GM12872 (cell line): ENCODE data around the gene DNTT.

ENCODE experiments used
- TF ChIP-seq, protein P1 (sequence below): IDR thresholded peaks from 3 replicates; pipeline ENCODE4 v1.5.1; 2011; ENCODE audit warnings: low read depth, mild to moderate bottlenecking, low read length, moderate library complexity; ENCODE audit not compliant: insufficient read depth

Gene DNTT

DNA sequence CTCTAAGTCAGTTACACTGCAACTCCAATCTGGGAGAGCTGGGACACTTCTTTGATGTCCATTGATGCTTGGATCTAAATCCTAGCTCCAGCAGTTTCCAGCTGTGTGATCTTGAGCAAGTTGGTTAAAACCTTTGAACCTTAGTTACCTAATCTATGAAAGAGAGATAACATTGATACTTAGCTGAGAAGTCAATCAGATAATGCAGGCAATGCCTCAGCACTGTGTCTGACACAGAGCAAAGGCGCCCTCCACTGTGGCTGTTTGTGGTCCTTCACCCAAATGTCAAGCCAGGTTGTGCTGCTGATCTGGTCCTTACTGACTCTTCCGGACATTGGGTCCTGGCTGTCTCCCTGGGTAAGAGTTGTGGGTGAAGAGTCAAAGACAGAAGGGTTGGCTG lies 20.2 kb downstream of the DNTT start:
- TF ChIP-seq, protein P1, sequence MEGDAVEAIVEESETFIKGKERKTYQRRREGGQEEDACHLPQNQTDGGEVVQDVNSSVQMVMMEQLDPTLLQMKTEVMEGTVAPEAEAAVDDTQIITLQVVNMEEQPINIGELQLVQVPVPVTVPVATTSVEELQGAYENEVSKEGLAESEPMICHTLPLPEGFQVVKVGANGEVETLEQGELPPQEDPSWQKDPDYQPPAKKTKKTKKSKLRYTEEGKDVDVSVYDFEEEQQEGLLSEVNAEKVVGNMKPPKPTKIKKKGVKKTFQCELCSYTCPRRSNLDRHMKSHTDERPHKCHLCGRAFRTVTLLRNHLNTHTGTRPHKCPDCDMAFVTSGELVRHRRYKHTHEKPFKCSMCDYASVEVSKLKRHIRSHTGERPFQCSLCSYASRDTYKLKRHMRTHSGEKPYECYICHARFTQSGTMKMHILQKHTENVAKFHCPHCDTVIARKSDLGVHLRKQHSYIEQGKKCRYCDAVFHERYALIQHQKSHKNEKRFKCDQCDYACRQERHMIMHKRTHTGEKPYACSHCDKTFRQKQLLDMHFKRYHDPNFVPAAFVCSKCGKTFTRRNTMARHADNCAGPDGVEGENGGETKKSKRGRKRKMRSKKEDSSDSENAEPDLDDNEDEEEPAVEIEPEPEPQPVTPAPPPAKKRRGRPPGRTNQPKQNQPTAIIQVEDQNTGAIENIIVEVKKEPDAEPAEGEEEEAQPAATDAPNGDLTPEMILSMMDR: no peak

DNA sequence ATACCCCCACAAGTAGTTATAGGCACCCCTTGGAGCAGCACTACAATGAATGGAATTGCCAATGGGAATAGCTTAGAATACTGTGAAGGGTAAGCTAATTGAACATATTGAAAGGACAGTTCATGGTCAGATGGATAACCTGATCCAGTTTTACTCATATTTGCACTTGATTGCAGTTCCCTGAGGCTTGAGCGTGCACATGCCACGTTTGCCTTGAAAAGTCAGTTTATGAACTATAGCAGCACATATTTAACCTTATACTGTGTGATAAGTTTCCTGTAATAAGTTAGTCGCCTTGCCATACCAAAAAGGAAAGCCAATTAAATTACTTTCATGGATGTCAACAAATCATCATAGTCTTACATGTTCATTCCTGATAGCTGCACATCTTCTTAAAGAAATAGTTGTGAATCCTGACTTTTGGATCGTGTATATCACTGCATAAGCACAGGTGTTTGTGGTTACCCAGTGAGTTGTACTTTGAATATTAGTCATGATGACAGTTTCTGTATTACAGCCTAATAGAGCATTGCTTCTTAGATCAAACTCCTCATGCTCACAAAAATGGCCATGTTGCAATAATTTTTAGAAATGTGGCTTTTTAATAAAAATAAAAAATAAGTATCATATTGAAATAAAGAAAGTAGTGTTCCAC lies 21.6 kb downstream of the DNTT start:
- TF ChIP-seq, protein P1: no peak

DNA sequence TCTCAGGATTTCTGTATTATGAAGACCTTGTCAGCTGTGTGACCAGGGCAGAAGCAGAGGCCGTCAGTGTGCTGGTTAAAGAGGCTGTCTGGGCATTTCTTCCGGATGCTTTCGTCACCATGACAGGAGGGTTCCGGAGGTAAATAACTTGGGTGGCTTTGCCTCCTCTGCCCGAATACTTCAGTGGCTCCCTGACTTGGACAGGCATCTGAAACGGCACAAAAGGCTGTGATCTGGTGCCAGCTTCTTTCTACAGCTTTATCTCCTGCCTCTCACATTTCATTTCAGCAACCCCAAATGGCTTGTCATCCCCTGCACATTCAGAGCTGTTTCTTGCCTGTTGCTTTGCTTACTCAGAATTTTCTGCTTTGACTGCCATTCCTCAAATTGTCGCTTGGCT lies 23.2 kb downstream of the DNTT start:
- TF ChIP-seq, protein P1: no peak

DNA sequence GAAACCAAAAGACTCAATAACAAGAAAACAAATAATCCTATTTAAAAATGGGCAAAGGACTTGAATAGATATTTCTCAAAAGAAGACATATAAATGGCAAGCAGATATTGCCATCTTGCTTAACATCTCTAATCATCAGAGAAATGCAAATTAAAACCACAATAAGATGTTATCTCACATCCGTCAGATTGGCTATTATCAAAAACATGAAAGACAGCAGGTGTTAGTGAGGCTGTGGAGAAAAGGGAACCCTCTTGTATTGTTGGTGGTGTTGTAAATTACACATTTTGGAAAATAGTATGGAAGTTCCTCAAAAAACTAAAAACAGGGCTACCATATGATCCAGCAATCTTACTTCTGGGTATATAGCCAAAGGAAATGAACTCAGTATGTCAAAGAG lies 28.9 kb downstream of the DNTT start:
- TF ChIP-seq, protein P1: no peak

DNA sequence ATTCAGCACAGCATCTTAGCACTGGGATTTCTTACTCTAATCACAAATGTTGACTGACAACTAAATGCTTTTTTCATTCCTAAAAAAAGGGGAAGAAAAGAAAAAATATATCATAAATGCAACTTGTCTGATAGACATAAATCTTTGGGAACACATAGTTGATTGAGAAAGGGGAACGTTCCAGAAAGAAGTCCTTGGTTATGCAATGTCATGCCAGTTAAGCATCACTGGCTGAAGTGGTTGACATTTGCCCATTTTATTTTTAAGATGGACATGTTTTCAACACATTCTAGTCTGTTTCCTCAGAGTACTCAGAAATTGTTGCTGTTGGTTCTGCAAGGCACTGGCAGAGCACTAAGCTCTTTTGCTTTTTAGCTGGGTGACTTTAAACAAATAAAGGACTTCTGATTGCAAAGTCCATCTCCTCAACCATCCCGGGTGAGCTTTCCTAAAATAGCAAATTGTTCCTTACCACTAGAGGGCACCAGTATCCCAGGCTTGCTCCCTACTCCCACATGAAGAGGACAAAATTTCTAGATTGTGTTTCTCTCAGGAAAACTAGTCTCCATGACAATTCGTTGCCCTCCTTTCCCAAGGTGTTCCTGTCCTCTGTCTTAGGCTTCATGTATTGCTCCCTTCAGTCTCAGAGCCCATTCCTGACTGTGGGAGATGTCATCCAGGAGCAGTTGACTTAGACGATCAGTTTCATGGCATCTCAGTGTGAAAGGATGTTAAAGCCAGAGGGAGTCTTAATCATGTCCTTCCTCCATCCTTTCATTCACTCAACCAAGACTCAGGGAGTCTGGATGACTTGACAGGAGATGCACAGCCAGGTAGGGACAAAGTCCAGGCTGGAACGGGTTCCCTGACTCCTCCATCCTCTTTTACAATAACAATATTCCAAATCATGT lies 30.6 kb downstream of the DNTT start:
- TF ChIP-seq, protein P1: peak; percentile 77

DNA sequence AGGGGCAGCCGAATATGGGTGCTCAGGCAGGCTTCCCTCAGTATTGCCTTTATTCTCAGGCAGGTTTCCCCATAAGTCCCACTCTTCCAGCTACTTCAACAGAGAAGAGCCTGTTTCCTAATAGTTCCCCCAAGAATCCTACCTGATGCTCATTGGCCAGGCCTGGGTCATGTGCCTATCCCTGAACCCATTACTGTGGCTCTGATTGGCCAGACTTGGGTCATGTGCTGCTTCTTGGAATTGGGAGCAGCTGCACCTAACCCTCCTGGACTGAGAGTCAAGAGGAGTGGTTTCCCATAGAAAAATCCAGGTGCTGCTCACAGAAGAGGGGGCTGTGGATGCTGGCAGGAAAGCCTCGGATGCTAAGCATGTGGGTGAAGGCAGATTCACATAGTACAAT lies 32.9 kb downstream of the DNTT start:
- TF ChIP-seq, protein P1: no peak

DNA sequence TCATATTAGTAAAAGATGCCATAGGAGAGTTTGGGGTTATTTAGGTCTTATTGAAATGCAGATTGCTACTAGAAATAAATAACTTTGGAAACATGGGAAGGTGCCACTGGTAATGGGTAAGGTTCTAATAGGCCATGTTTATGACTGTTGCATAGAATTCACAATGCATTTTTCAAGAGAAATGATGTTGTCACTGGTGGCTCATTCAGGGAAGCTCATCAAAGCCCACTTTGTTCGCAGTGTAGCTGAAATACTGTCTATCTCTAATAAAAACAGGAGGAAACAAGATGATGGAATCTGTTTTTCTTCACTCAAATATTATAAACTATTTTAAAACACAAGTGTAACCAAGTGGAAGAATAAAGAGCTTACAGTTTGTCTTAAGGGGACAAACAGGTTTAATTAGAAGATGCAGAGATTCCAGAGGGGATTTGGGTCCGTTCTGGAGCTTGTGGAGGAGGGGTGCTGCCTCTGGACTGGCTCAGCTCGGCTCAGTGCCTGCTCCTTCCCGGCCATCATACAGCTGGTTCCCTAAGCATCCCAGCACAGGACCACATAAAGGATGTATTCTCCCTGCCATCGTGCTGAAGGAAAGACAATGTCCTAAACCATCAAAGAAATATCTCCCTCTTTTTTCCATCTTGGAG lies 34.2 kb downstream of the DNTT start:
- TF ChIP-seq, protein P1: no peak
